Heart left ventricle (tissue), 13 donors: ENCODE results near the gene MAFF.

Experiments
- POLR2A ChIP-seq, 2 donors: fragments of 450-650 bp; IDR thresholded peaks; one replicate each; pipeline ENCODE4 v1.6.1; 2017; ENCODE audit warnings: antibody characterized with exemption in 2 of 2, mild to moderate bottlenecking in 2 of 2, moderate library complexity in 2 of 2
- TF ChIP-seq, protein P1 (sequence below), 12 donors: fragments of 200-600 bp; sonication (generic) in 4 of 12; IDR thresholded peaks; one replicate each; pipeline versions ENCODE4 v1.5.0 to v1.8.0; 2018 to 2022; ENCODE audit warnings: antibody characterized with exemption in 12 of 12, mild to moderate bottlenecking in 5 of 12
- donor health status: ischemic (EF 13 %, LVEDD 7.1; RV severe dilation, severe dysfunction).
- donor health status: DM: no; HTN: yes; CAD: no.
- donor health status: DM: no; HTN: no; CAD: no.
- donor health status: ischemic (EF 25% LVEDD 6.9; RV normal size, moderate dysfunction).
- donor health status: ischemic (EF 25% LVEDD 5.7; RV mildly dilated, moderate dysfunction).
- donor health status: ischemic (EF 35%, LVEDD 5.7; RV mildly dilated, moderate dysfunction).
- donor health status: nonischemic (EF 11% LVEDD 7.7; RV severe dilation, severe dysfunction).
- donor health status: DM: yes; HTN: yes; CAD: no.
- donor health status: PGD.
- donor health status: ischemic (EF 29% LVEDD 5.4; RV normal size, mild dysfunction).
- donor health status: nonischemic (EF 23%, LVEDD 6.1; RV moderate dilation, normal function).

- TF ChIP-seq, protein P1, sequence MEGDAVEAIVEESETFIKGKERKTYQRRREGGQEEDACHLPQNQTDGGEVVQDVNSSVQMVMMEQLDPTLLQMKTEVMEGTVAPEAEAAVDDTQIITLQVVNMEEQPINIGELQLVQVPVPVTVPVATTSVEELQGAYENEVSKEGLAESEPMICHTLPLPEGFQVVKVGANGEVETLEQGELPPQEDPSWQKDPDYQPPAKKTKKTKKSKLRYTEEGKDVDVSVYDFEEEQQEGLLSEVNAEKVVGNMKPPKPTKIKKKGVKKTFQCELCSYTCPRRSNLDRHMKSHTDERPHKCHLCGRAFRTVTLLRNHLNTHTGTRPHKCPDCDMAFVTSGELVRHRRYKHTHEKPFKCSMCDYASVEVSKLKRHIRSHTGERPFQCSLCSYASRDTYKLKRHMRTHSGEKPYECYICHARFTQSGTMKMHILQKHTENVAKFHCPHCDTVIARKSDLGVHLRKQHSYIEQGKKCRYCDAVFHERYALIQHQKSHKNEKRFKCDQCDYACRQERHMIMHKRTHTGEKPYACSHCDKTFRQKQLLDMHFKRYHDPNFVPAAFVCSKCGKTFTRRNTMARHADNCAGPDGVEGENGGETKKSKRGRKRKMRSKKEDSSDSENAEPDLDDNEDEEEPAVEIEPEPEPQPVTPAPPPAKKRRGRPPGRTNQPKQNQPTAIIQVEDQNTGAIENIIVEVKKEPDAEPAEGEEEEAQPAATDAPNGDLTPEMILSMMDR (IDR thresholded peaks at IDR 0.05): no peak
- TF ChIP-seq POLR2A (IDR thresholded peaks at IDR 0.05): no peak
Measured at GRCh38 chr22:38233427-38233826, 31.6 kb downstream of the MAFF start.
